ENCODE data around the gene ALDH3B1.
"Not testable (repeated sequence)": the region's sequence is repeated elsewhere in the genome, so short reads cannot be mapped to it uniquely, and the experiment has no call there.

- not testable (repeated sequence) for TF ChIP-seq CTCF (conservative IDR thresholded peaks at IDR 0.05; ENCODE audit: low read length); EZH2phosphoT487 (IDR thresholded peaks at IDR 0.05; ENCODE audit: borderline replicate concordance)
Observed at GRCh38 chr11:67963879-67964278, 46.2 kb upstream of the ALDH3B1 start.
